Measurements from ENCODE around the gene DPP7.

Gene DPP7

DNA sequence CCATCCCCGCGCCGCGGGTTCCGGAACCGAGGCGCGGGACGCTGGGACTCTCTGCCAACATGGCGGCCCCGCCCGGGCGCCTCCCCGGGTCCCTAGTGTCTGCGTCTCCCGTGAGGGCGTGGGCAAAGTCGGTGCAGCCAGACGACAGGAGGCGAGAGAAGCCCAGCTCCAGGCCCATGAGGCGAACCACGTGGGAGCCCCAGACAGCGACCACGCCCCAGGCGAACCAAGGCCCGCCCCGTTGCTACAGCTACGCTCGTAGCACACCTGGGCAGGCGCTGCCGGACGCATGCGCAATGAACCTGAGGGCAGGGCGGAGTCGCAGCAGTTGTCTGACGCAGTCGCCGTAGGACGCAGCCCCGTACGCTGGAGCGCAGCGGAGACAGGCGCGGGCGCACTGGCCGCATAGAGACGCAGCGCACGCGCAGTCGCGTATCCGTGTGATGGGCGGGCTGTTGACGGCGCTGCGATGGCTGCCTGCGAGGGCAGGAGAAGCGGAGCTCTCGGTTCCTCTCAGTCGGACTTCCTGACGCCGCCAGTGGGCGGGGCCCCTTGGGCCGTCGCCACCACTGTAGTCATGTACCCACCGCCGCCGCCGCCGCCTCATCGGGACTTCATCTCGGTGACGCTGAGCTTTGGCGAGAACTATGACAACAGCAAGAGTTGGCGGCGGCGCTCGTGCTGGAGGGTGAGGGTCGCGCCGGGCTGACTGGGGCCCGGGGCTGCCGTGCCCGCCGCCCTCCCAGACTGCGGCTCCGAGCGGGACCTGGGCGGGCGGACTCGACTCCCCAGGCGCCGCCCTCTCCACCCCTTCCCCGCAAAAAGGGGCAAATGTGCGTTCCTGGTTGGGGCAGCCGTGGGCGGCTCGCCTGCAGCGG, 27.8 kb downstream of the DPP7 start, which contains the start of gene MAN1B1:
MAN1B1 (plus strand) TSS at position 455 of the 878 bp plus-strand sequence; CDS start at position 470, 15 bp downstream.
- DNase-seq = peak; percentile 94 to 100 (median 99)

- DNase-seq = peak in 2 of 6 experiments; percentile 47 to 60
These were observed 28.5 kb downstream of the DPP7 start for GRCh38 chr9:137085920-137086530.

- no peak for DNase-seq
These were observed 30.0 kb downstream of the DPP7 start for GRCh38 chr9:137084526-137084925.

DNA sequence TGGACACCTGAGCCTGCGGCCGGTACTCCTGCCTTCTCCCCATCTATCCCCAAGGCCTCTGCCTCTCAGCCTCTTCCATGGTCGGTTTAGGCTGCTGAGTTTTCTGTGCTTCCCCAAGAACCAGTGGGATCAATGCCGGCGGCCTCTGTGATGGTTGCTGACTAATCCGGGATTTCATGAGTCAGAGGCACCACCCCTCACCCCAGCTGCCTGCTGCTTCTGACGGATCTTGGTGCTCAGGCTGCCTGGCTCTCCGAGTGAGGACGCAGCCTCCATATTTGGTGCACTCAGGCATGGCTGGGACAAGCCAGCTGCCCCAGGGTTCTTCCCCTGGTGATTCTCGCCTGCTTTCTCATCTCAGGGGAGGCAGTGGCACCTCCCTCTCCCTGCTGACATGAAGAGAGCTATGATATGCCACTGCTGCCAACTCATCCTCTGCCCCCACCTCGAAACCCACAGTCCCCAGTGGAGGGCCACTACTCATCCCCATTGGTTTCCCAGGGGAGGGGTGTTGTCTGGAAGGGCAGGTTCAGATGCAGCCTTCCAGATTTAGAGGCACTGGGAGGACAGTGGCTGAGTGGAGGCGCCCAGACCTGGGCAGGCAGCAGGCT, 31.0 kb downstream of the DPP7 start:
- no peak for DNase-seq

DNA sequence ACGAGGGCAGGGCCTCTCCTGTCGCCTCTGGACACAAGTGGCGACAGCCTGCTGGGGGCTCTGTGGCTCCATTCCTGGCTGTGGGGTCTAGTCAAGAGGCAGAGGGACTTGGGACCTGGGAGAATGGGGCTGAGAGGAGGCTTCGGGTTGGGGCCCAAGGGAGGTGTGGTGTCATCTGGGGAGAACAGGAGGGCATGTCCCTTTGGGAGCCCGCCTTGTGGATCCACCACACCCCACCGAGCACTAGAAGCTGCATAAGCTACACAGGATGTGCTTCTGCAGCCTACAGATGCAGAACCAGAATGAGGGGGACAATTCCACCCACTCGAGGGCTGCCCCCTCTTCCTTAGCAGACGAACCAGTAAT, 31.6 kb downstream of the DPP7 start:
- DNase-seq = no peak

GRCh38 chr9:137082222-137082924, 32.2 kb downstream of the DPP7 start:
- no peak for DNase-seq

DNA sequence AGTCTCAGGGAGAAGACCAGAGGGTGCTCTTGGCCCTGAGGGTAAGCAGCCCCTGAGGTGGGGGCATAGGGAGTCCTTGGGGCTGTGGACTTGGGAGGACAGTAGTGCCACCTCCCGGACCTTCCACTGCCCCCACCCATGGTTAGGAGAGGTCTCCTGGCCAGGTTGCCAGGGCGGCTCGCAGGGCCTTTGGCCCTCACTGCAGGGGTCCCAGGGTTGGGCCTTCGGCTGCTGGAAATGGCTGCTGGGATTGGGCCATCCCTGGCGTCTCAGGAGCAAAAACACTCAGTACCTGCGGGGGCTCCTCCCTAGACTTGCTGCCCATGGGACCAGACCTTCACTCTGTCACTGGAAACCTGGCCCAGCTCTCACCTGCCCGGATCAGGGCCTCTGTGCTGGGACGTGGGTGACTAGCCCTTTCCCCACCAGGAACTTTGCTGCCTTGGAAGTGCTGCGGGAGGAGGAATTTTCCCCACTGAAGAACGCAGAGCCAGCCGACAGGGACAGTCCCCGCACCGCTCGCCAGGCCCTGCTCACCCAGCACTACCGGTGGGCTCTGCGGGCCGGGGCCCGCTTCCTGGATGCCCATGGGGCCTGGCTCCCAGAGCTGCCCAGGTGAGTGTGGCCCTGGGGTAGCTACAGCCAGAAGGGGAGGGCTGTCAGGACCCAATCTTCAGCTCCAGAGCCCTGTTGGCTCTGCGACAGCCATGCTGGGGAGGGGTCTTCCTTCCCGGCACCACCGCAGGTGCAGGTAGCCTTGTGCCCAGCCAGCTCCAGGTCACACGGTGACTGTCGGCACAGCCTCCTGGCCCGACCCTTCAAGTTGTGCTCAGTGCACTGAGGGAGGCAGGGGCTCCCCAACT, 34.0 kb downstream of the DPP7 start:
- DNase-seq = no peak

DNA sequence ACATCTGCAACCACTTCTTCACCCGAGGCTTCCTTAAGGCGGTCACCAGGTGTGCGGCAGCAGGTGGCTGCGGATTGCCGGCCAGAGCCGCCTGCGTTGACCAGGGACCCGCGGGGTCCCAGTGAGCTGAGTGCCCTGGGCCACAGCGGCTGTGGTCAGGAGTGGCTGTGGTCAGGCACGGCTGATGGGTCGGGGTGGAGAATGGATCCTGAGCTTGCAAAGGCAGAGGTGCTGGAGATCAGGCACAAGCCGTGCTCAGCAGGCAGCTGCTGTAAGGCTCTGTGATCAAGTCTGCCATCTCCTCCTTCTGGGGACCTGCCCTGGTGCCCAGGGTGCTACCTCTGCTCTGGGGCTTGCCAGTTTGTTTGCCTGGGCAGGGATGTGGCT, 35.1 kb downstream of the DPP7 start:
- no peak for DNase-seq

- DNase-seq = no peak
These were observed 35.7 kb downstream of the DPP7 start for GRCh38 chr9:137078701-137079400.

DNA sequence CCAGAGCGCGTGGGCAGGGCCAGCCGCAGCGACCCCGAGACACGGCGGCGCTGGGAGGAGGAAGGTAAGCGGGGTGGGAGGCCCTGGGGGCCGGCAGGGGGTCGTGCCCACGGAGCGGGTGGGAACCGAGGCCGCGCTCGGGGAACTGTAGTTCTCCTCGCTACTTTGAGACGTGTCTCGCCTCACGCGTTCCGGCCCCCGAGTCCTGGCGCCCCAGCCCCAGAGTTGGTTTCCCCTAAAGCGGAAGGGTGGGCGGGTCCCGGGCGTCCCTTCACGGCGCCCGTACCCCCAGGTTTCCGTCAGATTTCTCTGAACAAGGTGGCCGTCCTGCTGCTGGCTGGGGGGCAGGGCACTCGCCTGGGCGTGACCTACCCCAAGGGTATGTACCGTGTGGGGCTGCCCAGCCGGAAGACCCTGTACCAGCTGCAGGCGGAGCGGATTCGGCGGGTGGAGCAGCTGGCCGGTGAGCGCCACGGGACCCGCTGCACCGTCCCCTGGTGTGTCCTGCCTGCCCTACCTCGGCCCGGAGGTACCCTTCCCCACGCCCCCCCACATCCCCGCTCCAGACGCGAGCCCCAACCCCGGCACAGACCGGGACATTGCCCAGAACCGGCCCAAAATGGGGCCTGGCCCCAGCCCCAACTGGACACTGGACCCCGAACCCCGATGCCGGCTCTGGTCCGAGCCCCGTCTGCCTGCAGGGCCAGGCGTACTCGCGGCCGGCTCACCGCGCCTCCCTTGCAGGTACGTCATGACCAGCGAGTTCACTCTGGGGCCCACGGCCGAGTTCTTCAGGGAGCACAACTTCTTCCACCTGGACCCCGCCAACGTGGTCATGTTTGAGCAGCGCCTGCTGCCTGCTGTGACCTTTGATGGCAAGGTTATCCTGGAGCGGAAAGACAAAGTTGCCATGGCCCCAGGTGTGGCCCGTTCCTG, 36.5 kb downstream of the DPP7 start:
- peak in 3 of 6 experiments; percentile 19 to 32 (median 30) for DNase-seq

DNA sequence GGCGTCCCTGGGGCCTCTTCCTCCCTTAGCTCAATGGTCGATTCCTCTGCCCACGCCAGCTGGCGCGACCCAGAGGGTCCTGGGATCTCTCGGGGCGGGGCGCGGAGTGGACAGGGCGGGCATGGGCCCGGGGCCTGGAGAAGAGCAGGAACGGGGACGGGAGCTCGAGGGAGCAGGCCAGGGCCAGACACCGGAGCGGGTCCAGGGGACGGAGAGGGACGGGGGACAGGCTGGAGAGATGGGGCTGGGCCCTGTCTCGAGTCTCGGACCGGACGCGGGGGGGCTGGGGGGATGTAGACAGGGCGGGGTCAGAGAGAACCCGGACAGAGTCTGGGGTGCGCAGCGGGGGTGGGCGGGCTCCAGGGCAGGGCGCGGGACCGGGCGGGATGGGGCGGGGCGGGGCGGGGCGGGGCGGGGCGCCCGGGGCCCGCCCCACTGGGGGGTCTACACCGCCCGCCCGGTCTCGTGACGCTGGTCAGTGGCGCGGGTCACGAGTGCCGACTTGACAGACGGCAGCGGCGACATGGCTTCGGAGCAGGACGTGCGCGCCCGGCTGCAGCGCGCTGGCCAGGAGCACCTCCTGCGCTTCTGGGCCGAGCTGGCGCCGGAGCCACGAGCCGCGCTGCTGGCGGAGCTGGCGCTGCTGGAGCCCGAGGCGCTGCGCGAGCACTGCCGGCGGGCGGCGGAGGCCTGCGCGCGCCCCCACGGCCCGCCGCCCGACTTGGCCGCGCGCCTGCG, 37.4 kb downstream of the DPP7 start, which contains the start of gene UAP1L1:
UAP1L1 (plus strand) TSS at position 508 of the 738 bp plus-strand sequence; CDS start at position 524, 16 bp downstream.
- DNase-seq = peak in 5 of 6 experiments; percentile 20 to 50 (median 34)

- no peak for DNase-seq
These were observed 37.9 kb downstream of the DPP7 start for GRCh38 chr9:137076636-137077009.

DNA sequence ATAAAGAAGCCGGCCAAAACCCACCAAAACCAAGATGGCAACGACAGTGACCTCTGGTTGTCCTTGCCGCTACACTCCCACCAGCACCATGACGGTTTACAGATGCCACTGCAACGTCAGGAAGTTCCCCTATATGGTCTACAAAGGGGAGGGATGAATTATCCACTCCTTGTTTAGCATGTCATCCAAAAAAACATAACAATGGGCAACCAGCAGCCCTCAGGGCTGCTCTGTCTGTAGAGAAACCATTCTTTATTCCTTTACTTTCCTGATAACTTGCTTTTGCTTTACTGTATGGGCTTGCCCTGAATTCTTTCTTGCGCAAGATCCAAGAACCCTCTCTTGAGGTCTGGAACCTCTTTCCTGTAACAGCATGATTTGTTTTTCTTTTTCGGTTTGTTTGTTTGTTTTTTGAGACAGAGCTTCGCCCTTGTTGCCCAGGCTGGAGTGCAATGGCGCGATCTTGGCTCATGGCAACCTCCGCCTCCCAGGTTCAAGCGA, 39.2 kb downstream of the DPP7 start:
- no peak for DNase-seq

DNA sequence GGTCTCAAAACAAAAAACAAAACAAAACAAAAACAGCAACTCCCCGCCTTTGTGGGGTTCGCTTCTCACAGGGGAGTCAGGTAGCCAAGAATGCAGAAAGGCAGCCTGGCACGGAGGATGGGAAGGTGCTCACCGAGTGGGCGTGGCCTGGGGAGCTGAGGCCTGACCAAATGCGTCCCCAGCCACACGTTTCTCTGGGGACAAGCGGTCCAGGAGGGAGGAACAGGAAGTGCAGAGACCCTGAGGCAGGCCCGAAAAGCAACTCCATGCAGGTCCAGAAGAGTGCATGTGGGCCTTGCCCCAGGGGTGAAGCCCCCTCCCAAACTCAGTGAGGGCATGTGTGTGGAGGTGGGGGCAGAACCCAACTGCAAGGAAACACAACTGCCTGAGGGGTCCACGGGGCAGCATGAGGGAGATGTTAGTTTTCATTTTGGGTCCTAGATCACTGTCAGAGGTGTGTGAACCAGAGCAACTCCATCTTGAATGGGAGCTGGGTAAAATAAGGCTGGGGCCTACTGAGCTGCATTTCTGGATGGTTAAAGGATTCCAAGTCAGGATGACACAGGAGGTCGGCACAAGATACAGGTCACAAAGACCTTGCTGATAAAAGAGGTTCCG, 39.8 kb downstream of the DPP7 start:
- no peak for DNase-seq

GRCh38 chr9:137073992-137074399, 40.5 kb downstream of the DPP7 start:
- DNase-seq = no peak

GRCh38 chr9:137071282-137071681, 43.3 kb downstream of the DPP7 start:
- DNase-seq = no peak

DNA sequence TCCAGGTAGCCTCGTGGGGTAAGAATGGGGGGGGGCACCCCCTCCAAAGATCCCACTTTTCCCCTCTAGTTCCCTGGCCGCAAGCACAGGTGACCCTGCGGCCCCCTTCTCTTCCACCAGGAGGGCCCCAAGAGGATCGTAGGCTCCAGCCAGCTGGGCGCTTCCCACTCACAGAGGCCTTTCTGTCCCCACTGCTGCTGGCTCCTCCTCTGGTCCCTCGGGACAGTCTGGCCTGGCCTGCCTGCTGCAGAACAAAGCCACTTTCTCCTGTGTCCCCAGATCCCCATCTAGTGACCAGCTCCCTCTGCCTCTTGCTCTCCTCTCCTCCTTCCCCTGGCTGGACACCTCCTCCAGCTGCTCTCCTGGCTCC, 43.6 kb downstream of the DPP7 start:
- DNase-seq = no peak

DNA sequence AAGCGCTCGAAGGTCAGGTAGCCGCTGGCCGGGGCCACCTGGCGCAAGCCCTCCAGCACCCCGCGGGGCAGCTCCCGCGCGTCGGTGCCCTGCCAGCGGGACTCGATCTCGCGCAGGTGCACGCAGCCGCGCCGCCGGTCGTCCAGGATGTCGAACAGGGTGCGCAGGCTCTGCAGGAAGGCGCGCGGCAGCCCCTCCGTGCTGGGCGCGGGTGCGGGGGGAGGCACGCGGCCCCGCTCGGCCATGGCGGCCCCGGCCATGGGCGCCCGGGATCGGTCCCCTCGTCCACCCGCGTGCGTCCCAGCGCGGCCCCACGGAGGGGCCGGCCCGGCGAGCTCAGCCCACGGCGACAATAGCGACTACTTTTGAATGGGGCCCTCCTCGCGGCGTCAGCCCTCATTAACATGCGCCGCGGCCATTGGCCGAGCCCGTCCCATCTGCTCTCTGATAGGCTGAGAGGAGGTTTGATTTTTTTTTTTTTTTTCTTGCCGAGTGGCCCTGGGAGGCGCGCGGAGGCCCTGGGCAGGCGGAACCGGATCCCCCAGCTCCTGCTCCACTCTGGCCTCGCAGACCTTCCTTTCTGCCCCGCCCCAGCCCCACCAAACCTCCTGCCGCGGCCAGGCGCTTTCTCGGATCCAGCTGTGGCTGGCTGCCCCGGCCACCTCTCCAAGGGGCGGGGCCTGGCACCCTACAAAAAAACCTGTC, 44.2 kb downstream of the DPP7 start, which contains the start of gene SAPCD2:
SAPCD2 (minus strand) TSS at position 357 of the 705 bp plus-strand sequence; CDS start at position 260, 97 bp downstream.
- peak; percentile 70 to 92 (median 82) for DNase-seq
